Heart left ventricle (tissue), 13 donors: ENCODE measurements around the gene DAAM2.

ENCODE experiments used
- CTCF ChIP-seq, 12 donors: fragments of 200-600 bp; sonication (generic) in 4 of 12; IDR thresholded peaks; one replicate each; pipeline versions ENCODE4 v1.5.0 to v1.8.0; 2018 to 2022; ENCODE audit warnings: antibody characterized with exemption in 12 of 12, mild to moderate bottlenecking in 5 of 12
- POLR2A ChIP-seq, 2 donors: fragments of 450-650 bp; IDR thresholded peaks; one replicate each; pipeline ENCODE4 v1.6.1; 2017; ENCODE audit warnings: antibody characterized with exemption in 2 of 2, mild to moderate bottlenecking in 2 of 2, moderate library complexity in 2 of 2
- donor health status: ischemic (EF 13 %, LVEDD 7.1; RV severe dilation, severe dysfunction).
- donor health status: DM: no; HTN: yes; CAD: no.
- donor health status: DM: no; HTN: no; CAD: no.
- donor health status: ischemic (EF 25% LVEDD 6.9; RV normal size, moderate dysfunction).
- donor health status: ischemic (EF 25% LVEDD 5.7; RV mildly dilated, moderate dysfunction).
- donor health status: ischemic (EF 35%, LVEDD 5.7; RV mildly dilated, moderate dysfunction).
- donor health status: nonischemic (EF 11% LVEDD 7.7; RV severe dilation, severe dysfunction).
- donor health status: DM: yes; HTN: yes; CAD: no.
- donor health status: PGD.
- donor health status: ischemic (EF 29% LVEDD 5.4; RV normal size, mild dysfunction).
- donor health status: nonischemic (EF 23%, LVEDD 6.1; RV moderate dilation, normal function).

GRCh38 chr6:39811835-39812345 is 19.7 kb downstream of the DAAM2 start:
- no peak for TF ChIP-seq POLR2A (IDR thresholded peaks at IDR 0.05)
- TF ChIP-seq CTCF (IDR thresholded peaks at IDR 0.05), result no peak
